Measurements from ENCODE around the gene ZNF692. TPM values are rescaled to one million over a fixed set of nuclear protein-coding genes. Genes with fewer than 3 reads are reported as not detected.
A peak's percentile ranks its signal among the peaks of the same experiment; 100 is the strongest.

The ZNF692 gene
- total and polyA plus RNA-seq, 9 donors = 13.2 to 47.7 (median 35.4) TPM

DNA sequence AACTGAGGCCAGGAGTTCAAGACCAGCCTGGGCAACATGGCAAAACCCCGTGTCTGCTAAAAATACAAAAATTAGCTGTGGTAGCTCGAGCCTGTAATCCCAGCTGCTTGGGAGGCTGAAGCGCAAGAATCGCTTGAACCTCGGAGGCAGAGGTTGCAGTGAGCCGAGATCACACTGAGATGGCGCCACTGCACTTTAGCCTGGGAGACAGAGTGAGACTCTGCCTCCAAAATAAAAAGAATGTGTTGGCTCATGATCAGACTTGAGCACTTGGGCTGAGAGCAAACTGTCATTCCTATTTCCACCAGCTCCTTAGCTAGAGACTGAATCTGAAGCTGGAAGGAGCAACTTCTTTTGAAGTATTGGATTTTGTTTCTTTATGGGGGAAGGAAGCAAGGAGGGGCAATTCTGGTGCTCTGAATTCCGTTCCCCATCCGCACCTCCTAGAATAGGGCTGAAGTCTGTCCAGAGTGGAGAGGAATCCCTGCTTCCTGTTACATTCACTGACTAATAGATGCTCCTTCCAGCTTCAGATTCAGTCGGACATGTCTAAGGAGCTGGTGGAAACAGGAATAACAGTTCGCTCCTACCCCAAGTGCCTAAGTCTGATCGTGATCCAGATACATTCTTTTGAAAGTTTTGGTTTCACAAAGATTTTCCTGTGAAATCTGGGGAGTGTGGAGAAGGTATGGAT is 17.0 kb downstream of the ZNF692 start:
- no peak for TF ChIP-seq POLR2A (IDR thresholded peaks at IDR 0.05)
- TF ChIP-seq, protein P1, sequence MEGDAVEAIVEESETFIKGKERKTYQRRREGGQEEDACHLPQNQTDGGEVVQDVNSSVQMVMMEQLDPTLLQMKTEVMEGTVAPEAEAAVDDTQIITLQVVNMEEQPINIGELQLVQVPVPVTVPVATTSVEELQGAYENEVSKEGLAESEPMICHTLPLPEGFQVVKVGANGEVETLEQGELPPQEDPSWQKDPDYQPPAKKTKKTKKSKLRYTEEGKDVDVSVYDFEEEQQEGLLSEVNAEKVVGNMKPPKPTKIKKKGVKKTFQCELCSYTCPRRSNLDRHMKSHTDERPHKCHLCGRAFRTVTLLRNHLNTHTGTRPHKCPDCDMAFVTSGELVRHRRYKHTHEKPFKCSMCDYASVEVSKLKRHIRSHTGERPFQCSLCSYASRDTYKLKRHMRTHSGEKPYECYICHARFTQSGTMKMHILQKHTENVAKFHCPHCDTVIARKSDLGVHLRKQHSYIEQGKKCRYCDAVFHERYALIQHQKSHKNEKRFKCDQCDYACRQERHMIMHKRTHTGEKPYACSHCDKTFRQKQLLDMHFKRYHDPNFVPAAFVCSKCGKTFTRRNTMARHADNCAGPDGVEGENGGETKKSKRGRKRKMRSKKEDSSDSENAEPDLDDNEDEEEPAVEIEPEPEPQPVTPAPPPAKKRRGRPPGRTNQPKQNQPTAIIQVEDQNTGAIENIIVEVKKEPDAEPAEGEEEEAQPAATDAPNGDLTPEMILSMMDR (IDR thresholded peaks at IDR 0.05) = no peak
- no peak for TF ChIP-seq EP300 (IDR thresholded peaks at IDR 0.05)
- Histone ChIP-seq H3K9me3 (no peaks in the 10 kb centered on the region), H3K27me3 (no peaks in the 10 kb centered on the region), H3K4me3 (no peak overlapping the region), H3K27ac (no peak overlapping the region), H3K36me3 (no peaks in the 10 kb centered on the region), H3K4me1 (ENCODE audit: insufficient read depth) (no peaks in the 10 kb centered on the region)
- DNase-seq = no peak
- intact Hi-C loops (cut with DNase I) = no loop called here
- WGBS, 3 donors = 52 to 61% (median 59%) methylated on average over 12 of the region's 12 CpGs

DNA sequence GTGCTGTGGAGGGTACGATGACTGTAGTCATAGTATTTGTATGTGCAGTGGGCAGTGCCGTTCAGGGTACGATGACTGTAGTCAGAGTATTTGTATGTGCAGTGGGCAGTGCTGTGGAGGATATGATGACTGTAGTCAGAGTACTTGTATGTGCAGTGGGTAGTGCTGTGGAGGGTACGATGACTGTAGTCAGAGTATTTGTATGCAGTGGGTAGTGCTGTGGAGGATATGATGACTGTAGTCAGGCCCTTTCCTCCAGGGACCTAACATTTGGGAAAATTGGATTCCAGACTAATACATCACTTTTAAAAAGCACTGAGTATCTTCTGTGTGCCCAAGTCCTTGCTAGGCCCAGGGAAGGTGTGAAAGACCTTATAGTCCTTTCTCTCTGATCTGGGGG is 17.9 kb downstream of the ZNF692 start:
- no peaks in the 10 kb centered on the region for H3K36me3 ChIP-seq
- no peak overlapping the region for H3K4me3 ChIP-seq
- intact Hi-C loops (cut with DNase I) = no loop called here
- H3K27me3 ChIP-seq = no peaks in the 10 kb centered on the region
- H3K27ac ChIP-seq = no peak overlapping the region
- no peaks in the 10 kb centered on the region for H3K4me1 ChIP-seq (ENCODE audit: insufficient read depth)
- H3K9me3 ChIP-seq = no peaks in the 10 kb centered on the region
- WGBS, 3 donors = 88 to 92% (median 91%) methylated on average over 4 of the region's 4 CpGs
- TF ChIP-seq, protein P1 (IDR thresholded peaks at IDR 0.05) = no peak
- no peak for TF ChIP-seq EP300 (IDR thresholded peaks at IDR 0.05)
- no peak for TF ChIP-seq POLR2A (IDR thresholded peaks at IDR 0.05)
- no peak for DNase-seq

DNA sequence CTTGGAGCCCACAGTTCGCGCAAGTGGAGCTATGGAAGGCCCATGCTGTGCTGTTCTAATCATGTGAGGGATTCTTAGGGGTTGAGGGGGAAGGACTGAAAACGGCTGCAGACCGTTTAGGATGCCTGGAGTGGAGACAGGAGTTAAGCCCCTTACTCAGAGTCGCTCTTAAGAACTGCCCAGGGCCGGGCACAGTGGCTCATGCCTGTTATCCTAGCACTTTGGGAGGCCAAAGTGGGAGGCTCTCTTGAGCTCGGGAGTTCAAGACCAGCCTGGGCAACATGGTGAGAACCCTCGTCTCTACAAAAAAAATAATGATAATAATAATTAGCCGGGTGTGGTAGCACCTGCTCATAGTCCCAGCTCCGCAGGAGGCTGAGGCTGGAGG is 19.7 kb downstream of the ZNF692 start:
- Histone ChIP-seq H3K27ac (peak overlapping the region; percentile 95 to 96), H3K27me3 (no peaks in the 10 kb centered on the region), H3K4me1 (ENCODE audit: insufficient read depth) (no peaks in the 10 kb centered on the region), H3K9me3 (no peaks in the 10 kb centered on the region), H3K4me3 (peak overlapping the region; percentile 99), H3K36me3 (no peaks in the 10 kb centered on the region)
- WGBS, 3 donors = 11 to 18% (median 12%) methylated on average over 10 of the region's 10 CpGs
- TF ChIP-seq POLR2A (IDR thresholded peaks at IDR 0.05) = no peak
- DNase-seq = no peak
- intact Hi-C loops (cut with DNase I) = loop anchor here in 1 of 4 donors (2.0 kb wide), 1 partner anchor 20 kb away; the partner anchor contains the start of gene ZNF692

DNA sequence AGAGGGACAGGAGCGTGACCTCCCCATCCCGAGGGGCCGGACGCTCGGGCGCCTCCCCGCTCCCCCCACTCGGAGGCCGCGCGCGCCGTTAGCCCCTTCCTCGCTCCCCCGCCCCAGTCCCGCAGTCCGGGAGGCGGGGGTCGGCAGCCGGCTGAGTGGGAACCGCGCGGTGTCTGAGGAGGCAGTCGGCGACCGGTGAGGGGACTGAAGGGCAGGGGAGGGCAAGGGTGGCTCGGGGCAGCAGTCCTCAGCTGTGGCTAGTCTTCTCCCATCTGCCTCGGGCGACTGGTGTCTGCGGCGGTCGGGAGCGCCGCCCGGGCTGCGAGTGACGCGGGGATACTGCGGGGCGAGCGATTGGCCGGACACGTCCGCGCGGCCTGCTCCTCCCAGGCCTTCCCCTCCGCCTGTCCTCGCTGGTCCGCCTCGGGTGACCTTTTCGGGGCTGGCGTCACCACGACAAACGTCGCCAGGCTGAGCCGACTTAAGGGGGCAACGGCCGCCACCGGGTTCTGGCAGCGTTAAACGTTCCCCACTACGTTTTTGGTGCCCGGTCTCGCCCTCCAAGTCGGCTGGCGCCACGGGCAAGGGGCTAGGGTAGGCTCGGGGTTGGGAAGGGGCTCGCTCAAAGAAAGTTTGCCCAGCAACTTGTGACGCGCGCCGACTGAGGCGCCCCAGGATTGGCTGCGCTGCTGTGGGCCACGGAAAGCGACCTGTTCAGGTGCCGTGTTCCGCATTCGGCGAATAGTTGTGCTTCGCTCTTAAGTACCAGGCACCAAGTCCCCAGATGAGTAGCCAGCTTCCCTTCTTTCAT is 20.3 kb downstream of the ZNF692 start:
- Histone ChIP-seq H3K4me3 (peak overlapping the region; percentile 99), H3K9me3 (no peaks in the 10 kb centered on the region), H3K36me3 (no peaks in the 10 kb centered on the region), H3K27me3 (no peaks in the 10 kb centered on the region), H3K4me1 (ENCODE audit: insufficient read depth) (no peaks in the 10 kb centered on the region), H3K27ac (peak overlapping the region; percentile 95 to 96)
- DNase-seq = peak; percentile 84 to 91 (median 88)
- TF ChIP-seq POLR2A (IDR thresholded peaks at IDR 0.05) (peak; percentile 55), EP300 (IDR thresholded peaks at IDR 0.05) (no peak)
- 0 to 1% (median 0%) methylated on average over 74 to 82 of the region's 82 CpGs for WGBS, 3 donors
- intact Hi-C loops (cut with DNase I) = loop anchor here in 1 of 4 donors (2.0 kb wide), 1 partner anchor 20 kb away; the partner anchor contains the start of gene ZNF692

DNA sequence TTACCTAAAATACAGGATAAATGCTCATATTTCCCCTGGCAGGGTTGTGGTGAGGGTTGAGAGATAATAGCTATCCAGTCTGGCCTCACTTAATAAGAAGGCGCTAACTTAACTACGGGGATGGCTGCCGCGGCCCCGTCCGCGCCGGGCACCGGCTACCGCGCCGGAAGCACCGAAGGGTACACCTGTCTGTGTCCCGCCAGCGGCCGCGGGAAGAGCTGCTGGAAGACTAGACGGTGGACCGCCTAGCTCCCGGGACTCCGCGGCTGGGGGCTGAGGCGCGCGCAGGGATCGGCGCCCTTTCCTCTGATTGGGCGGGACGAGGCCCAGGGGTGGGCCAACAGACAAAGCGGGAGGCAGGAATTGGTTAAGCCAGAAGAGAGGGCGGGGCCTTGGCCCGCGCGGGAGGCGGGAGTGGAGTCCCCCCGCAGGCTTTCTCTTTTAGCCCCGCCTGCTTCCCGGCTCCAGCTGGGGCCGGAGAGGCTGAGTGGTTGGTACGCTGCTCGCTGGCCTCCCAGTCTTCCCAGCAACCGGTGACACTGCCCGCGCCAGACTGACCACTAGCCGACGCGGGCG is 21.0 kb downstream of the ZNF692 start, which contains the start of gene ZNF672:
ZNF672 (plus strand) TSS at position 444 of the 576 bp plus-strand sequence. CDS start 9,051 bp downstream, outside the sequence.
- DNase-seq = peak; percentile 97 to 99 (median 98)
- H3K27ac ChIP-seq = peak within 1 kb of the TSS; percentile 95 to 96
- H3K36me3 ChIP-seq = no peaks in the 10 kb centered on the region
- no peaks in the 10 kb centered on the region for H3K4me1 ChIP-seq (ENCODE audit: insufficient read depth)
- TF ChIP-seq POLR2A (IDR thresholded peaks at IDR 0.05) (peak; percentile 90), EP300 (IDR thresholded peaks at IDR 0.05) (no peak)
- TF ChIP-seq, protein P1 (IDR thresholded peaks at IDR 0.05) = peak in 1 of 3 donors; percentile 8
- H3K9me3 ChIP-seq = no peaks in the 10 kb centered on the region
- intact Hi-C loops (cut with DNase I) = loop anchor here in 1 of 4 donors (2.0 kb wide), 1 partner anchor 21 kb away; the partner anchor contains the start of gene ZNF692
- 0% methylated on average over 28 to 48 of the region's 48 CpGs for WGBS, 3 donors
- peak within 1 kb of the TSS; percentile 99 for H3K4me3 ChIP-seq
- no peaks in the 10 kb centered on the region for H3K27me3 ChIP-seq

All from ovary (tissue), 9 donors.